PC-9 (cell line): ENCODE results near the gene CFAP46.

ENCODE experiments used
- EZH2 ChIP-seq: fragments of 200-600 bp; sonication (generic); IDR thresholded peaks from 2 replicates; pipeline ENCODE4 v1.8.0; 2017; ENCODE audit warnings: antibody characterized with exemption, low read depth
- TF ChIP-seq, protein P1 (sequence below): fragments of 200-600 bp; sonication (generic); conservative IDR thresholded peaks from 2 replicates; pipeline ENCODE4 v1.6.1; 2017; ENCODE audit warnings: mixed run types, antibody characterized with exemption, mild to moderate bottlenecking, moderate library complexity

DNA sequence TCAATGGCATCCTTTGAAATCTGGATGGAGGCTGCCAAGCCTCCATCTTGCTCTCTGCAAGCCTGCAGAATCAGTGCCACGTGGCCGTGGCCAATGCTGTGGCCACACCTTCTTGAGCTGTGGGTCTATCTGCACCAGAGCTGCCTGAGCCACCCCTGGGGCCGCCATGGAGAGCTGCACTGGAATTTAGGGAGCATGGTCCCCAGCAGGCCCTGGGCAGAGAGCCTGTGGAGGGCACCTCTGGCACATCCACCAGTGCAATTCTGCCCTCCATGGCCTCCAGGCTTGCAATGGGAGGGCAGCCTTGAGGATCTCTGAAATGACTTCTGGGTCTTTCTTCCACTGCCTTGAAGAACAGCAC, 100.8 kb downstream of the CFAP46 start:
- TF ChIP-seq, protein P1, sequence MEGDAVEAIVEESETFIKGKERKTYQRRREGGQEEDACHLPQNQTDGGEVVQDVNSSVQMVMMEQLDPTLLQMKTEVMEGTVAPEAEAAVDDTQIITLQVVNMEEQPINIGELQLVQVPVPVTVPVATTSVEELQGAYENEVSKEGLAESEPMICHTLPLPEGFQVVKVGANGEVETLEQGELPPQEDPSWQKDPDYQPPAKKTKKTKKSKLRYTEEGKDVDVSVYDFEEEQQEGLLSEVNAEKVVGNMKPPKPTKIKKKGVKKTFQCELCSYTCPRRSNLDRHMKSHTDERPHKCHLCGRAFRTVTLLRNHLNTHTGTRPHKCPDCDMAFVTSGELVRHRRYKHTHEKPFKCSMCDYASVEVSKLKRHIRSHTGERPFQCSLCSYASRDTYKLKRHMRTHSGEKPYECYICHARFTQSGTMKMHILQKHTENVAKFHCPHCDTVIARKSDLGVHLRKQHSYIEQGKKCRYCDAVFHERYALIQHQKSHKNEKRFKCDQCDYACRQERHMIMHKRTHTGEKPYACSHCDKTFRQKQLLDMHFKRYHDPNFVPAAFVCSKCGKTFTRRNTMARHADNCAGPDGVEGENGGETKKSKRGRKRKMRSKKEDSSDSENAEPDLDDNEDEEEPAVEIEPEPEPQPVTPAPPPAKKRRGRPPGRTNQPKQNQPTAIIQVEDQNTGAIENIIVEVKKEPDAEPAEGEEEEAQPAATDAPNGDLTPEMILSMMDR: no peak
- no peak for TF ChIP-seq EZH2
